Lower leg skin (tissue), 4 donors: ENCODE results near the gene MME. TPM values are rescaled to one million over a fixed set of nuclear protein-coding genes. Genes with fewer than 3 reads are reported as not detected.
A peak's percentile ranks its signal among the peaks of the same experiment; 100 is the strongest.

Experiments used
- DNase-seq, 2 donors: peaks; one replicate each; pipeline ENCODE4 v3.0.0-alpha.2; 2019; ENCODE audit warnings: low spot score in 2 of 2
- H3K4me3 ChIP-seq: fragments of 200-600 bp; sonication (generic); 2 replicates; pipeline ENCODE4 v1.5.1; 2017; ENCODE audit warnings: mild to moderate bottlenecking, low read depth; ENCODE audit not compliant: poor library complexity, severe bottlenecking
- CTCF ChIP-seq, 3 donors: fragments of 450-650 bp; IDR thresholded peaks; one replicate each; pipeline ENCODE4 v1.5.1; 2016; ENCODE audit warnings: antibody characterized with exemption in 3 of 3, mild to moderate bottlenecking in 3 of 3, moderate library complexity in 2 of 3
- POLR2A ChIP-seq, 2 donors: fragments of 450-650 bp; IDR thresholded peaks; one replicate each; pipeline ENCODE4 v1.6.1; 2016 to 2017; ENCODE audit warnings: antibody characterized with exemption in 2 of 2, mild to moderate bottlenecking in 1 of 2, moderate library complexity in 1 of 2
- WGBS, 2 donors: methylation state at CpG; one replicate each; pipeline ENCODE4 v1.1.5; 2018; 5-methylcytosine and 5-hydroxymethylcytosine counted together
- intact Hi-C: fragments of 100-400 bp; cut with DNase I; formaldehyde crosslinking; loops from one replicate; pipeline ENCODE4 v1.15.0; 2023; ENCODE audit warnings: low total_unique reads
- total RNA-seq, 4 donors: library from RNA; depleted of rRNA; stranded (reverse); fragments of >200 nt; gene quantifications; one replicate each; pipeline ENCODE4 v1.1.0, GENCODE V29; 2016

Gene MME
- total RNA-seq, 4 donors from 2014 or later, result 3.8 to 11.0 (median 9.6) TPM

GRCh38 chr3:155231792-155232191 lies 151.7 kb downstream of the MME start:
- no peak overlapping the region for H3K4me3 ChIP-seq
- intact Hi-C loops, result no loop called here
- no peak for TF ChIP-seq POLR2A (IDR thresholded peaks at IDR 0.05)
- TF ChIP-seq CTCF (IDR thresholded peaks at IDR 0.05), result no peak
- DNase-seq, result no peak
- 88 to 91% methylated on average over 2 of the region's 2 CpGs for WGBS, 2 donors

- intact Hi-C loops, result no loop called here
Observed at GRCh38 chr3:155232605-155233004, 152.5 kb downstream of the MME start.

GRCh38 chr3:155233213-155233612 lies 153.1 kb downstream of the MME start:
- intact Hi-C loops, result no loop called here
- WGBS, 2 donors, result 40 to 42% methylated on average over 2 of the region's 2 CpGs

More at GRCh38 chr3:155232605-155233004, 152.5 kb downstream of the MME start:
- WGBS, 2 donors, result 42 to 60% methylated on average over 3 of the region's 3 CpGs
- DNase-seq, result peak; percentile 85 to 93
- H3K4me3 ChIP-seq, result no peak overlapping the region
- TF ChIP-seq POLR2A (IDR thresholded peaks at IDR 0.05), result no peak
- no peak for TF ChIP-seq CTCF (IDR thresholded peaks at IDR 0.05)

More at GRCh38 chr3:155233213-155233612, 153.1 kb downstream of the MME start:
- no peak overlapping the region for H3K4me3 ChIP-seq
- peak; percentile 83 to 84 for DNase-seq
- TF ChIP-seq POLR2A (IDR thresholded peaks at IDR 0.05) (no peak), CTCF (IDR thresholded peaks at IDR 0.05) (no peak)

Other genes with a start within 250 kb of the MME start
- under 1 TPM in 1 of 4 donors, not detected in 3; 0.42 TPM for gene STRIT1, start 213.4 kb downstream of the MME start, total RNA-seq